ENCODE measurements around the gene GPR39.

GPR39 gene

DNA sequence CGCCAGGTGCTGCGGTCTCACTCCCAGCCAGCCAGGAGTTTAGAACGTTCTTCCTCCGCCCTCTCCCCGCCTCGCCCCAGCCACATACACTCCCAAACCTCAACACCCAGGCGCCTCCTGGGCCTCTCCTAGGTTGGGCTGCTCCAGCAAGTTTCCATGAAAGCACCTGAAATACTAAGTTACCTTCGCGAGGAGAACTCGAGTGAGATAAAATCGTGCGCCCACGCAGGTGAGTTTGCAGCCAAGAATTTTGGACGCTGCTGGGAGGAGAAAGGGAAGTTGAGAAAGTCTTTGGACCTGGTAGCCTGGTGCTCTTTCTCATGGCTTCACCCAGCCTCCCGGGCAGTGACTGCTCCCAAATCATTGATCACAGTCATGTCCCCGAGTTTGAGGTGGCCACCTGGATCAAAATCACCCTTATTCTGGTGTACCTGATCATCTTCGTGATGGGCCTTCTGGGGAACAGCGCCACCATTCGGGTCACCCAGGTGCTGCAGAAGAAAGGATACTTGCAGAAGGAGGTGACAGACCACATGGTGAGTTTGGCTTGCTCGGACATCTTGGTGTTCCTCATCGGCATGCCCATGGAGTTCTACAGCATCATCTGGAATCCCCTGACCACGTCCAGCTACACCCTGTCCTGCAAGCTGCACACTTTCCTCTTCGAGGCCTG lies at the start of gene GPR39:
GPR39 (plus strand) TSS at position 83 of the 673 bp plus-strand sequence.
- Histone ChIP-seq H3K4me3 (ENCODE audit: low read length in 2 of 2) (peak within 1 kb of the TSS; percentile 70 to 78), H3K36me3 (ENCODE audit: control insufficient read depth in 2 of 2, insufficient read depth in 2 of 2, low read length in 2 of 2) (no peaks in the 10 kb centered on the region), H3K27ac (ENCODE audit: low read depth in 2 of 2, low read length in 2 of 2) (peak within 1 kb of the TSS; percentile 94), H3K4me1 (ENCODE audit: control insufficient read depth in 2 of 2, insufficient read depth in 2 of 2, low read length in 2 of 2) (peaks cover 18 to 42% of the 10 kb centered on the region in 2 donors), H3K9ac (ENCODE audit: low read depth in 1 of 2, low read length in 2 of 2) (peak within 1 kb of the TSS; percentile 28 to 73), H3K9me3 (ENCODE audit: control insufficient read depth in 2 of 2, low read length in 2 of 2) (no peaks in the 10 kb centered on the region), H3K27me3 (ENCODE audit: control insufficient read depth in 2 of 2, insufficient read depth in 2 of 2, low read length in 2 of 2) (no peaks in the 10 kb centered on the region)

GRCh38 chr2:132368191-132368590 lies 48.4 kb upstream of the GPR39 start:
- Histone ChIP-seq H3K4me3 (ENCODE audit: low read length in 2 of 2) (no peak overlapping the region), H3K27me3 (ENCODE audit: control insufficient read depth in 2 of 2, insufficient read depth in 2 of 2, low read length in 2 of 2) (no peaks in the 10 kb centered on the region), H3K36me3 (ENCODE audit: control insufficient read depth in 2 of 2, insufficient read depth in 2 of 2, low read length in 2 of 2) (no peaks in the 10 kb centered on the region), H3K9ac (ENCODE audit: low read depth in 1 of 2, low read length in 2 of 2) (no peak overlapping the region), H3K4me1 (ENCODE audit: control insufficient read depth in 2 of 2, insufficient read depth in 2 of 2, low read length in 2 of 2) (no peaks in the 10 kb centered on the region), H3K9me3 (ENCODE audit: control insufficient read depth in 2 of 2, low read length in 2 of 2) (no peaks in the 10 kb centered on the region), H3K27ac (ENCODE audit: low read depth in 2 of 2, low read length in 2 of 2) (no peak overlapping the region)

GRCh38 chr2:132372276-132372675 lies 44.3 kb upstream of the GPR39 start:
- Histone ChIP-seq H3K4me3 (ENCODE audit: low read length in 2 of 2) (no peak overlapping the region), H3K27ac (ENCODE audit: low read depth in 2 of 2, low read length in 2 of 2) (no peak overlapping the region), H3K9ac (ENCODE audit: low read depth in 1 of 2, low read length in 2 of 2) (no peak overlapping the region), H3K36me3 (ENCODE audit: control insufficient read depth in 2 of 2, insufficient read depth in 2 of 2, low read length in 2 of 2) (no peaks in the 10 kb centered on the region), H3K27me3 (ENCODE audit: control insufficient read depth in 2 of 2, insufficient read depth in 2 of 2, low read length in 2 of 2) (no peaks in the 10 kb centered on the region), H3K4me1 (ENCODE audit: control insufficient read depth in 2 of 2, insufficient read depth in 2 of 2, low read length in 2 of 2) (peaks cover 0 to 4% of the 10 kb centered on the region in 2 donors), H3K9me3 (ENCODE audit: control insufficient read depth in 2 of 2, low read length in 2 of 2) (peaks cover 0 to 6% of the 10 kb centered on the region in 2 donors)

- peaks cover 0 to 4% of the 10 kb centered on the region in 2 donors for H3K4me1 ChIP-seq (ENCODE audit: control insufficient read depth in 2 of 2, insufficient read depth in 2 of 2, low read length in 2 of 2)
- H3K9ac ChIP-seq (ENCODE audit: low read depth in 1 of 2, low read length in 2 of 2) = no peak overlapping the region
- no peaks in the 10 kb centered on the region for H3K36me3 ChIP-seq (ENCODE audit: control insufficient read depth in 2 of 2, insufficient read depth in 2 of 2, low read length in 2 of 2)
- H3K9me3 ChIP-seq (ENCODE audit: control insufficient read depth in 2 of 2, low read length in 2 of 2) = peaks cover 0 to 6% of the 10 kb centered on the region in 2 donors
- H3K4me3 ChIP-seq (ENCODE audit: low read length in 2 of 2) = no peak overlapping the region
- H3K27ac ChIP-seq (ENCODE audit: low read depth in 2 of 2, low read length in 2 of 2) = peak overlapping the region in 1 of 2 donors; percentile 35
- no peaks in the 10 kb centered on the region for H3K27me3 ChIP-seq (ENCODE audit: control insufficient read depth in 2 of 2, insufficient read depth in 2 of 2, low read length in 2 of 2)
Observed at GRCh38 chr2:132373391-132374135, 43.0 kb upstream of the GPR39 start.

DNA sequence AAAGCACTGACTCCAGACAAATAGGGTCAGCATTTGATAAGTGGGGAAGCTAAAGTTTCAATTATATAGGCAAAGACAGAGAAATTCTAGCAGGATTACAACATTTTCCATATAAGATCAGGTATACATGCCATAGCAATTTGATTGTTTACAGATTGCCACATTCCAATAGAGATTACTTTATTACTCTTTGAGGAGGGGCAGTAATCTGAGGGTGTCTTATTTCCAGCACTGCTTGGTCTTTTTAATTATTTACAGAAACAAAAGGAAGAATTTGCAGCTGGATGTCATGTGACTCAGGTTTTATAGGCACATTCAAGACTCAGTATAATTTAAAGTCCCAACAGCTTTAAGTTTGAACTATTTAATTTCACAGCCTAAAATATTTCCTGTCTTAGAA lies 42.5 kb upstream of the GPR39 start:
- Histone ChIP-seq H3K4me1 (ENCODE audit: control insufficient read depth in 2 of 2, insufficient read depth in 2 of 2, low read length in 2 of 2) (peaks cover 0 to 4% of the 10 kb centered on the region in 2 donors), H3K27ac (ENCODE audit: low read depth in 2 of 2, low read length in 2 of 2) (peak overlapping the region in 1 of 2 donors; percentile 35), H3K27me3 (ENCODE audit: control insufficient read depth in 2 of 2, insufficient read depth in 2 of 2, low read length in 2 of 2) (no peaks in the 10 kb centered on the region), H3K9me3 (ENCODE audit: control insufficient read depth in 2 of 2, low read length in 2 of 2) (peaks cover 0 to 6% of the 10 kb centered on the region in 2 donors), H3K36me3 (ENCODE audit: control insufficient read depth in 2 of 2, insufficient read depth in 2 of 2, low read length in 2 of 2) (no peaks in the 10 kb centered on the region), H3K9ac (ENCODE audit: low read depth in 1 of 2, low read length in 2 of 2) (no peak overlapping the region), H3K4me3 (ENCODE audit: low read length in 2 of 2) (no peak overlapping the region)

GRCh38 chr2:132374551-132374950 lies 42.1 kb upstream of the GPR39 start:
- Histone ChIP-seq H3K4me3 (ENCODE audit: low read length in 2 of 2) (peak overlapping the region in 1 of 2 donors; percentile 4), H3K36me3 (ENCODE audit: control insufficient read depth in 2 of 2, insufficient read depth in 2 of 2, low read length in 2 of 2) (no peaks in the 10 kb centered on the region), H3K9me3 (ENCODE audit: control insufficient read depth in 2 of 2, low read length in 2 of 2) (peaks cover 0 to 6% of the 10 kb centered on the region in 2 donors), H3K4me1 (ENCODE audit: control insufficient read depth in 2 of 2, insufficient read depth in 2 of 2, low read length in 2 of 2) (peaks cover 0 to 4% of the 10 kb centered on the region in 2 donors), H3K27me3 (ENCODE audit: control insufficient read depth in 2 of 2, insufficient read depth in 2 of 2, low read length in 2 of 2) (no peaks in the 10 kb centered on the region), H3K27ac (ENCODE audit: low read depth in 2 of 2, low read length in 2 of 2) (no peak overlapping the region), H3K9ac (ENCODE audit: low read depth in 1 of 2, low read length in 2 of 2) (no peak overlapping the region)

DNA sequence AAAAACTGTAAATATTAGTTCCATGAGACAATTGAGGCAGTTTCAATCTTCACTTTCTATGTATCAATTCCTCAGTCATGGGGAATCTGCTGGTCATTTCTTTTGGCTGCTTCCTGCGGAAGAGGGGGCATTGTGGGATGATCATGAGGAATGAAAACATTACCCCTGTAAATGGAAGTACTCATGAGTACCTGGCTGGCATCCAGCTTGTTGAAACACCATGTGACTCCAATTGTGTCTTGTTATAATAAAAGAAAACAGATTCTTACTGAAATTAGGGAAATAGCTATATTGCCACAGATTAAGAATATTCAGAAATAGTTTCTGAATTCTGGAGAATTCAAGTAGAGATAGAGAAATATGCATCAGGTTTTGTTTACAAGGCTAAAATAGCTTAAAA lies 41.6 kb upstream of the GPR39 start:
- Histone ChIP-seq H3K4me1 (ENCODE audit: control insufficient read depth in 2 of 2, insufficient read depth in 2 of 2, low read length in 2 of 2) (peaks cover 0 to 4% of the 10 kb centered on the region in 2 donors), H3K27me3 (ENCODE audit: control insufficient read depth in 2 of 2, insufficient read depth in 2 of 2, low read length in 2 of 2) (no peaks in the 10 kb centered on the region), H3K4me3 (ENCODE audit: low read length in 2 of 2) (no peak overlapping the region), H3K27ac (ENCODE audit: low read depth in 2 of 2, low read length in 2 of 2) (no peak overlapping the region), H3K9me3 (ENCODE audit: control insufficient read depth in 2 of 2, low read length in 2 of 2) (peaks cover 0 to 6% of the 10 kb centered on the region in 2 donors), H3K9ac (ENCODE audit: low read depth in 1 of 2, low read length in 2 of 2) (no peak overlapping the region), H3K36me3 (ENCODE audit: control insufficient read depth in 2 of 2, insufficient read depth in 2 of 2, low read length in 2 of 2) (no peaks in the 10 kb centered on the region)

- Histone ChIP-seq H3K27ac (ENCODE audit: low read depth in 2 of 2, low read length in 2 of 2) (no peak overlapping the region), H3K4me3 (ENCODE audit: low read length in 2 of 2) (no peak overlapping the region), H3K9ac (ENCODE audit: low read depth in 1 of 2, low read length in 2 of 2) (no peak overlapping the region), H3K9me3 (ENCODE audit: control insufficient read depth in 2 of 2, low read length in 2 of 2) (no peaks in the 10 kb centered on the region), H3K36me3 (ENCODE audit: control insufficient read depth in 2 of 2, insufficient read depth in 2 of 2, low read length in 2 of 2) (no peaks in the 10 kb centered on the region), H3K4me1 (ENCODE audit: control insufficient read depth in 2 of 2, insufficient read depth in 2 of 2, low read length in 2 of 2) (no peaks in the 10 kb centered on the region), H3K27me3 (ENCODE audit: control insufficient read depth in 2 of 2, insufficient read depth in 2 of 2, low read length in 2 of 2) (no peaks in the 10 kb centered on the region)
Observed at GRCh38 chr2:132381376-132381775, 35.2 kb upstream of the GPR39 start.

DNA sequence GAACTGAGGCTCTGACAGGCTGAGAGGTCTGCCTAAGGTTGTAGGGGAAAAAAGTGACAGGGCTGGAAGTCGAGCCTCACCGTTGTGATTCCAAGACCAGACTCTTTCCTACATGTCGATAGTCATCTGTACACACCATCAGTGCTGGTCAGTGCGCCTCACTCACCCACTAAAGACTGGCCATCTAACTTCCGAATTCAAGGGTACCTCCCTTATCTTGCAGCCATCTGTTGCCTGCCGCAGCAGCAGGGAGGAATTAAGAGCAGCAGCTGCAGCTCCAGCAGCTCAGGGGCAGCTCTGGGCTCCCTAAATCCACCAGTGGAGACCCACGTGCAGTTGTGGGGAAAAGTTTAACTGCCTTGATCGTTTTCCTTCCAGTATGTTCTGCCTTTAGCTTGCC lies 32.6 kb upstream of the GPR39 start:
- H3K27ac ChIP-seq (ENCODE audit: low read depth in 2 of 2, low read length in 2 of 2) = no peak overlapping the region
- no peaks in the 10 kb centered on the region for H3K9me3 ChIP-seq (ENCODE audit: control insufficient read depth in 2 of 2, low read length in 2 of 2)
- no peak overlapping the region for H3K4me3 ChIP-seq (ENCODE audit: low read length in 2 of 2)
- H3K36me3 ChIP-seq (ENCODE audit: control insufficient read depth in 2 of 2, insufficient read depth in 2 of 2, low read length in 2 of 2) = no peaks in the 10 kb centered on the region
- H3K27me3 ChIP-seq (ENCODE audit: control insufficient read depth in 2 of 2, insufficient read depth in 2 of 2, low read length in 2 of 2) = no peaks in the 10 kb centered on the region
- no peak overlapping the region for H3K9ac ChIP-seq (ENCODE audit: low read depth in 1 of 2, low read length in 2 of 2)
- H3K4me1 ChIP-seq (ENCODE audit: control insufficient read depth in 2 of 2, insufficient read depth in 2 of 2, low read length in 2 of 2) = no peaks in the 10 kb centered on the region

GRCh38 chr2:132384491-132385151 lies 32.0 kb upstream of the GPR39 start:
- no peak overlapping the region for H3K4me3 ChIP-seq (ENCODE audit: low read length in 2 of 2)

More at GRCh38 chr2:132384491-132385151, 32.0 kb upstream of the GPR39 start:
- Histone ChIP-seq H3K27ac (ENCODE audit: low read depth in 2 of 2, low read length in 2 of 2) (no peak overlapping the region), H3K9ac (ENCODE audit: low read depth in 1 of 2, low read length in 2 of 2) (no peak overlapping the region), H3K9me3 (ENCODE audit: control insufficient read depth in 2 of 2, low read length in 2 of 2) (no peaks in the 10 kb centered on the region), H3K4me1 (ENCODE audit: control insufficient read depth in 2 of 2, insufficient read depth in 2 of 2, low read length in 2 of 2) (no peaks in the 10 kb centered on the region), H3K27me3 (ENCODE audit: control insufficient read depth in 2 of 2, insufficient read depth in 2 of 2, low read length in 2 of 2) (no peaks in the 10 kb centered on the region), H3K36me3 (ENCODE audit: control insufficient read depth in 2 of 2, insufficient read depth in 2 of 2, low read length in 2 of 2) (no peaks in the 10 kb centered on the region)
